Neural crest cell (in vitro differentiated cells): ENCODE data around the gene RBM4. TPM values are rescaled to one million over a fixed set of nuclear protein-coding genes. Genes with fewer than 3 reads are reported as not detected.

Experiments used
- DNase-seq: peaks from one replicate; pipeline ENCODE4 v3.0.0; 2021; ENCODE audit warnings: low read depth, mixed read lengths, low spot score
- H3K27ac Mint-ChIP-seq: one replicate; pipeline ENCODE4 v1.8.0; 2021; ENCODE audit warnings: mild to moderate bottlenecking, mixed read lengths; ENCODE audit not compliant: unreplicated experiment
- H3K27me3 Mint-ChIP-seq: 2 replicates; pipeline ENCODE4 v1.8.0; 2021; ENCODE audit warnings: low read depth, mild to moderate bottlenecking, mixed read lengths
- H3K36me3 Mint-ChIP-seq: 2 replicates; pipeline ENCODE4 v1.8.0; 2021; ENCODE audit warnings: low read depth, mild to moderate bottlenecking, mixed read lengths
- H3K4me1 Mint-ChIP-seq: 2 replicates; pipeline ENCODE4 v1.8.0; 2021; ENCODE audit warnings: mixed read lengths
- H3K4me3 Mint-ChIP-seq: one replicate; pipeline ENCODE4 v1.8.0; 2021; ENCODE audit warnings: mild to moderate bottlenecking, mixed read lengths
- H3K9me3 Mint-ChIP-seq: 2 replicates; pipeline ENCODE4 v1.8.0; 2021; ENCODE audit warnings: mixed read lengths
- total RNA-seq: library from RNA; stranded (reverse); gene quantifications from 2 replicates; pipeline ENCODE4 v1.2.1, GENCODE V29; 2021
- TF ChIP-seq, protein P1 (sequence below): fragments of 200-600 bp; sonication (generic); conservative IDR thresholded peaks from 2 replicates; pipeline ENCODE4 v1.5.0; 2021; ENCODE audit warnings: antibody characterized with exemption, mild to moderate bottlenecking

The RBM4 gene
- total RNA-seq, 1 donor from 2014 or later = 268 TPM

DNA sequence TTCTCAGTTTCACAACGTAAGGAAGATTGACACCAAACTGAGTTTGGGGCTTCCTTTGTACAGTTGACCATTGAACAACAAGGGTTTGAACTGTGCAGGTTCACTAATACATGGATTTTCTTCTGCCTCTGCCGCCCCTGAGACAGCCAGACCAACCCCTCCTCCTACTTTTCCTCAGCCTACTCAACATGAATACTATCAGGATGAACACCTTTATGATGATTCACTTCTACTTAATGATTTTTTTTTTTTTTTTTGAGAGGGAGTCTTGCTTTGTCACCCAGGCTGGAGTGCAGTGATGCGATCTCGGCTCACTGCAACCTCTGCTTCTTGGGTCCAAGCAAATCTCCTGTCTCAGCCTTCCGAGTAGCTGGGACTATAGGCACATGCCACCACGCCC is 14.6 kb downstream of the RBM4 start:
- H3K27ac Mint-ChIP-seq = no peak overlapping the region
- H3K4me1 Mint-ChIP-seq = peaks cover 3% of the 10 kb centered on the region
- peak overlapping the region; percentile 32 for H3K4me3 Mint-ChIP-seq
- peaks cover 32% of the 10 kb centered on the region for H3K36me3 Mint-ChIP-seq
- H3K27me3 Mint-ChIP-seq = peaks cover 3% of the 10 kb centered on the region
- DNase-seq = no peak
- TF ChIP-seq, protein P1, sequence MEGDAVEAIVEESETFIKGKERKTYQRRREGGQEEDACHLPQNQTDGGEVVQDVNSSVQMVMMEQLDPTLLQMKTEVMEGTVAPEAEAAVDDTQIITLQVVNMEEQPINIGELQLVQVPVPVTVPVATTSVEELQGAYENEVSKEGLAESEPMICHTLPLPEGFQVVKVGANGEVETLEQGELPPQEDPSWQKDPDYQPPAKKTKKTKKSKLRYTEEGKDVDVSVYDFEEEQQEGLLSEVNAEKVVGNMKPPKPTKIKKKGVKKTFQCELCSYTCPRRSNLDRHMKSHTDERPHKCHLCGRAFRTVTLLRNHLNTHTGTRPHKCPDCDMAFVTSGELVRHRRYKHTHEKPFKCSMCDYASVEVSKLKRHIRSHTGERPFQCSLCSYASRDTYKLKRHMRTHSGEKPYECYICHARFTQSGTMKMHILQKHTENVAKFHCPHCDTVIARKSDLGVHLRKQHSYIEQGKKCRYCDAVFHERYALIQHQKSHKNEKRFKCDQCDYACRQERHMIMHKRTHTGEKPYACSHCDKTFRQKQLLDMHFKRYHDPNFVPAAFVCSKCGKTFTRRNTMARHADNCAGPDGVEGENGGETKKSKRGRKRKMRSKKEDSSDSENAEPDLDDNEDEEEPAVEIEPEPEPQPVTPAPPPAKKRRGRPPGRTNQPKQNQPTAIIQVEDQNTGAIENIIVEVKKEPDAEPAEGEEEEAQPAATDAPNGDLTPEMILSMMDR = no peak
- no peaks in the 10 kb centered on the region for H3K9me3 Mint-ChIP-seq

DNA sequence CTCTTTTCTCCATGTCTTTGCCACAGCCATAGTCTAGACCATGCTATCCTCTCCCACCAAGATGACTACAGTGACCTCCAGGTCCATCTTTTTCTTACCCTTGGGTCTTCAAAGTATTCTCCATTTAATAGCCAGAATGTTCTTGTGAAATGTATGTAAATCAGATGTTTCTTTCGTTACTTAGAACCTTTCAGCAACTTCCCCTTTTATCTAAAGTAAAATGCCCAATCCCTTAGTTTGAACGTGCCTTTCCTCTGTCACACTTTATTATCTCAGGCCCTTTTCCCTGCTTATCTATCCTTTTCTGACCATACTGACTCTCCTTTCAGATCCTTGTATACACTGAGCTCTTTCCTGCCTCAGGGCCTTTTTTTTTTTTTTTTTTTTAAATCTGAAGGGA is 21.3 kb downstream of the RBM4 start:
- Mint-ChIP-seq H3K4me1 (peaks cover 6% of the 10 kb centered on the region), H3K27me3 (peaks cover 3% of the 10 kb centered on the region), H3K4me3 (no peak overlapping the region), H3K36me3 (peaks cover 11% of the 10 kb centered on the region), H3K9me3 (no peaks in the 10 kb centered on the region), H3K27ac (no peak overlapping the region)
- no peak for DNase-seq
- TF ChIP-seq, protein P1 = no peak

DNA sequence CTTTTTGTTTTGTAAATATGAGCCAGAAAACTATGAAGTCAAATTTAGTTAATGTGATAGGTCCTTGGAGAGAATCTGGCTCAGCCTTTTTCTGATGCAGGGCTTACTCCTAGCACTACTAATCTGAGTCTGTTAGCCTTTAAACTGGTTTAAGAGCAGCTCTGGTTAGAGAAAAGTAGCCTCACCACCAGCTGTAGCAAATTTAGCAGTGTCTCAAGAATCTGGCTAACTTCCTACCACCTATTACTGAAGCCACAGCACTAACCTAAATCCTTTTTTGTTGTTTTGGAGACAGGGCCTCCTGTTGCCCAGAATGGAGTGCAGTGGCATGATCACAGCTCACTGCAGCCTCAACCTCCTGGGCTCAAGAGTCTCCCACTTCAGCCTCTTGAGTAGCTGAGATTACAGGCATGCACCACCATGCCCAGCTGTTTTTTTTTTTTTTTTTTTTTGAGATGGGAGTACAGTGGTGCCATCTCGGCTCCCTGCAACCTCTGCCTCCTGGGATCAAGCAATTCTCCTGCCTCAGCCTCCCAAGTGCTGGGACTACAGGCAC is 25.3 kb downstream of the RBM4 start:
- Mint-ChIP-seq H3K4me3 (no peak overlapping the region), H3K4me1 (peaks cover 12% of the 10 kb centered on the region), H3K36me3 (peaks cover 22% of the 10 kb centered on the region), H3K27me3 (no peaks in the 10 kb centered on the region), H3K9me3 (no peaks in the 10 kb centered on the region), H3K27ac (no peak overlapping the region)
- TF ChIP-seq, protein P1 = no peak
- DNase-seq = no peak

DNA sequence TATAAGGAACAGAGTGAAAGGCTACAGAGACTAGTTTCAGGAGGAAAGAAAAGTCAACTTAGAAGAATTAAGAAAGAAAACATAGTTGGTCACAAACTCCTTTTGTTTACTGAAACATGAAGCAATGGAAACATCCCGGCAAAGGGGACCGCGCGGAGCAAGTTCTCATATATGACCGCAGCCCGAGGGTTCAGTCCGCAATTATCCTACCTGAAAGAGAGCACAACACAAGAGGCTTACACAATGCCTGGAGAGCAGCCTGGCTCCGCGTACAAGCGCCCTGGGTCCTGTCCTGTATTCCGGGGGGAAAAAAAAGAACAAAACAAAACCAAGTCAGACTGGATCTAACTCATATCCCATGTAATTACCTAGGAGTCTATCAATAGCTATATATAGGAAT is 26.9 kb downstream of the RBM4 start:
- Mint-ChIP-seq H3K27me3 (no peaks in the 10 kb centered on the region), H3K9me3 (no peaks in the 10 kb centered on the region), H3K36me3 (peaks cover 21% of the 10 kb centered on the region), H3K27ac (peak overlapping the region; percentile 47), H3K4me1 (peaks cover 9% of the 10 kb centered on the region), H3K4me3 (peak overlapping the region; percentile 6)
- TF ChIP-seq, protein P1 = no peak
- DNase-seq = no peak

DNA sequence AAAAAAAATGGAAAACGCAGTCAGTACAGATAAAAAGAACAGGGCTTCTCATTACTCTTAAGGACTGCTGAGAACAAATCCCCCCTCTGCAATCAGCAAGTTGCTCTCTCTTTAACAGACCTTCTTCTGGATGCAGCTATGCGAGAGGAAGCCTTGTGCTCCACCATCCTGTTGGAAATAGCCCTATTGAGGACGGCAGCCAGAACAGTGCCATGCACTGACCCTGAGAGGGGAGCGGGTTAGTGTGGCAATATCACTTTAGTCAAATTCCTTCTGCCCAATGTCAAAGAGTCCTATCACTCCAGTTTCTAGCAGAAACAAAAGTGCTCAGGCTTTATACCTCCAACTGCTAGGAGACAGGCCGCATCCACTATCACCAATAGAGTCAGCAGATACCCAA is 32.3 kb downstream of the RBM4 start:
- H3K36me3 Mint-ChIP-seq = peaks cover 13% of the 10 kb centered on the region
- H3K4me1 Mint-ChIP-seq = peaks cover 35% of the 10 kb centered on the region
- peak overlapping the region; percentile 21 for H3K27ac Mint-ChIP-seq
- no peaks in the 10 kb centered on the region for H3K9me3 Mint-ChIP-seq
- TF ChIP-seq, protein P1 = no peak
- H3K27me3 Mint-ChIP-seq = no peaks in the 10 kb centered on the region
- H3K4me3 Mint-ChIP-seq = no peak overlapping the region
- DNase-seq = no peak
